NOMO-1 treated with DMSO at 0.1 percent for 48 hours (cell line): ENCODE results near the gene RNF220.
"Not testable (repeated sequence)": the region's sequence is repeated elsewhere in the genome, so short reads cannot be mapped to it uniquely, and the experiment has no call there.

Source experiments
- DNase-seq: peaks from one replicate; lab custom pipeline; 2025; ENCODE audit not compliant: unreplicated experiment; lab: John Stamatoyannopoulos, UW

RNF220 gene

DNA sequence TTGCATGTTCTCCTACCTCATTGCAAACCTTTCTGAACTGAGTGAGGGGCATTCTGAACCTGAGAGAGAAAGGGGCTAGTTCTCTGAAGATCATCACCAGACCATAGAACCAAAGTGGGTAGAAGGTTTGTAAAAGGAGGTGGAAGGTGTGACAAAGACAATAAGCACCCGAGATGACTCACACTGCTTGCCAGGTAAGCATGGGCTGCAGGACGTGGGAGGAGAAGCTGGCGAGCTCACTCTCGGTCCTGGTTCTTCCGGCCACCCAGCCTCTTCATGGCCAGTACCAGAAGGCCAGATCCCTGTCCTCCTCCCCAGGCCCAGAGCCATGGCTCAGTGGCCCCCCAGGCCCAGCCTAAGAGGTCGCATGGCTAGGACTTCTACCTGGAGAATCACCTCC is 140.9 kb downstream of the RNF220 start:
- DNase-seq: no peak

DNA sequence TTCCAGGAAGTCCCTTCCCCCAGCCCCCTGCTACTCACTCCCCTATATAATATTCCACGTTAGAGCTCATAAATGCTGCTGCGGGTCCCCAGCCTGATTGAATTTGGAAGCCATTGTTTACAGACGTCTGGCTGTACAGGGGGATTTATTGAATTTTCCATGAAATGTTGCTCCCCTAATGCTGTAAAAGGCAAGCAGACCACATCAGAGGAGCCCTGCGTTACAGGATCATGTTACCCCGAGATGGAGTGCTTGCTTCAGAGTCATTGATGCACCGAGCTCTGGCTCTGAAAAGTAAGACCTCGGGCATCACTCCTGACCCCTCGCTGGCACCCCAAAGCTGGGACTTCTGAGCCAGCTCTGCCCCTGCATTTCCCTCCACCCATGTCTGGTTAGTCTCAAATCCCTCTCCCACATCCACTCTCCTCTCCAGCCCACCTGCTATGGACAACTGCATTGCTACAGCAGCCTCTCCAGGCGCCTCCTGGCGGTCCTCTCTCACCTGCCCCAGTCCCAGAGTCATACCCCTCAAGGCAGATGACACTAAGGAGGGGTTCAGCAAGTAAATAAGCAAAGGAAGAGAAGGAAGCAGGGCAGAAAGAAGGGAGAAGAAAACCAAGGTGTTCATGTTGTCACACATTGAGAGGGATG is 141.5 kb downstream of the RNF220 start:
- DNase-seq: no peak

DNA sequence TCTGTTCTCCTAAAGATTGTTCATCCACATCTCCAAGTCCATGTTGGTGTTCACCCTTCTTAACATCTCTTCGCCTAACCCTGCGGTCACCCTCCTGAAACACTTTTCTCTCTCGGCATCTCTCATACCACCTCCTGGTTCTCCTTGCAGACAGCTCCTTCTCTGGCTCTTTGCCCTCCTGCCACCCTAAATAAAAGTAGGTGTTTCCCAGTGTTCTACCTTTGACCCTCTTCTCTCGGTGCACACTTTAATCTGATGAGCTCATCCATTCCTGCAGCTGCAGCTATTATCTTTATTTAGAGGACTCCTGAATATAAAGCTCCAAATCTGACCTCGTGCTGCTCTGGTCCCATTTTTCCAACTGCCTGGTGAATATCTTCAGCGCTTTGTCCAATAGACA is 142.3 kb downstream of the RNF220 start:
- DNase-seq: no peak

DNA sequence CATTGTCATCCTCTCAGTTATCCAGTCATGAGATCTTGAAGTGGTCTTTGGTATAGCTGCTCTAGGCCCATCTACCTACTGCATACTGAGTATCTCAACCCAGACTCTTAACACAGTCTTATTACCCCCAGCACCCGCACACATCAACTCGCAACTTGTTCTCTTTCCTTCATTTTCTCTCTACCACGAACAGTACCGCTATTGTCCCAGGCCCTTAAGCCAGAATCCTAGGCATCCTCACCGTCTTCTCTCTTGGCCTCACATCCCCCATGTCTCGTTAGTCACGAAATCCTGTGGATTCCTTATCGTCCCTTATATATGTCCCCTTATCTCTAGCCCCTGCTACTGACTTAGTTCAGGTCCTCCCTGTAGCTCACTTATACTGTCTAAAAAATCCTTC is 142.8 kb downstream of the RNF220 start:
- DNase-seq: no peak

DNA sequence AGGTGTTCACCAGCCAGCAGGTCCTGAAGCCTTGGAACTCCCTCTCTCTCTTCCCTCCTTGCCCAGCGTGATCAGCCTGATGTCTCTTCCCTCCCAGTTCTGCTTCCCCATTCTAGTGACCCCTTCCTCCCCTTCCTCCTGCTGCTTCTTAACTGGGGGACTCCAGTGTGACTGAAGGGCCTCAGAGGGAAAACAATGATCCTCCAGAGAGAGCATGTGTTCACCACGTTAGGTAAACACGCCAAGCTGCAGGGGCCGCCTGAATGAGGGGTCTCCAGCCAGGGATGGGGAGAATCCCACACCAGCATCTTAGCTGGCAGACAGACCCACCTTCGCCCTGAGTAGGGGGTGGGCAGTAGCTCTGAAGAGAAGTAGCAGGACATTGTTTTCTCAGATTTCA is 144.5 kb downstream of the RNF220 start:
- DNase-seq: no peak

DNA sequence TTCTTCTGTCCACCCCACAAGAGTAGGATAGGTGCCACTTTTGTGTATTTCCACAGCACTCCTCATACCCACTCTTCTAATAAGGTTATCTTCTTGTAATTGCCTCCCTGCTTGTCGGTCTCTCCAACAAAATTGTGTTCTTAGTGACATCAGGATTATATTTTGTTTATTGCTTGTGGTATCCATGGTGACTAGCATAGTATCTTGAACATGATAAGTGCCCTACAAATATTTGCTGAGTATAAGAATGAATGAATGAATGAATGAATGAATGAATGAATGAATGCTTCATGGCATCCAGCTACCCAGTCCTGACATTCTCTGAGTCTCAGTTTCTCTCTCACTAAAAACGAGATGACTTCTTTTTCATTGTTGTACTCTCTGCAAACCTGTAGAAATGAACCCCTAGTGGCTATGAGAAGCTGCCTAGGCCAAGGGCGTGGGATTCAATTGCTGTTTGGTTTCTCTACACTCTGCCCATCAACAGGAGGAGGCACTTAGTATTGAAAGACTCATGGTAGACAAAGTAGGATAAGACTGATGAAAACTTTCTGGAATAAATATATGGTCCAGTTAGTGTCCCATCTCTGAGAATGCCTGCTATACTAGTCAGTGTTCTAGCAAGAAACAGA is 148.2 kb downstream of the RNF220 start:
- no peak for DNase-seq

DNA sequence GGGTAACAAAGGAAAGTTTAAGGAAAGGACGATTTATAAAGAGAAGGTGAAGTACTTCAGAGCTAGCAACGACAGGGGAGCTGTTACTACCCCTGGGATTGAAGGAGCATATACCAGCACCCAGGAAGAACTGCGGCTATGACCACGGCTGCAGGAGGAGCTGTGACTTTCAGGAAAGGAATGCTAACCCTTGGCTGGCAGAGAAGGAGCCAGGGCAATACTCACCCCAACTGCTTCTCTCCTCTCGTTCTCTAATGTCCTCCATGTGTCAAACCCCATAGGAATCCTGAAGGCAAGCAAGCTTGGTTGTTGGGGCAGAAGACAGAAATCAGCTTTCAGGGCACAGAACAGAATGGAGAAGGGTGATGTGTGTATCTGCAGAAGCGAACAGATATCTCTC is 148.7 kb downstream of the RNF220 start:
- no peak for DNase-seq

DNA sequence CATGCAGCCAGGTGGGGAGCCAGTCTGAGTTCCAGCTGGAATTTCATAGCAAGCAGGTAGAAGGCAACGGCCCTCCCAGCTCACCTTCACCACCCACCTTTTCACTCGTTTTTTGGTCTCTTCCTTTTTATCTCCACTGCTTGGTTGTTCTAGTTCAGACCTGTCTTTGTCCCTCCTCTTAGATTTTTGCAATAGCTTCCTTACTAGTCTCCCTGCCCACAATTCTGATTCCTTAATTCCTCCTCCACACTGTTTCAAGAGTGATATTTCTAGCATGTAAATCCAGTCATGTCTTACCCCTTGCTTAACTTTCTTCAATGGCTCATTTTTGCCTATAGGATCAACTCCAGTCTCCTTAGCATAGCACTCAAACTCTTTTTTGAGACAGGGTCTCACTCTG is 149.7 kb downstream of the RNF220 start:
- no peak for DNase-seq

DNA sequence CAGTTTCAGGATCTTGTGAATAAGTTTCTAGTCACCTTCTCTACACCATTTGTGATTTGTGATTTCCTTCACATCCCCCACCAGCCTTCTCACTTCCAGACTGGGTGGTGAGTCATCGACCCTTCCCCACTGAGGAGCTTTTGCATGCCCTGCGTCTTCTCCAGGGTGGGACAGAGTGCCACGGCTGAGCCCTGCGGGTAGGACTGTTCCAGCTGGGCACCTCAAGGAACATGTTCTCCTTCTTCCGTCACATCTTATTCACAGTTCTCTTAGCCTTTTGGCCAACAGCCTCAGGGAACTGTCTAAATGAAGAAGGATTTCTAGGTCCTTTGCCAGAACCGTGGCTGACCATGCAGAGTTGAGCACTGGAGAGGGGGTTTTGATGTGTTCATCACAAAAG is 152.7 kb downstream of the RNF220 start:
- no peak for DNase-seq

DNA sequence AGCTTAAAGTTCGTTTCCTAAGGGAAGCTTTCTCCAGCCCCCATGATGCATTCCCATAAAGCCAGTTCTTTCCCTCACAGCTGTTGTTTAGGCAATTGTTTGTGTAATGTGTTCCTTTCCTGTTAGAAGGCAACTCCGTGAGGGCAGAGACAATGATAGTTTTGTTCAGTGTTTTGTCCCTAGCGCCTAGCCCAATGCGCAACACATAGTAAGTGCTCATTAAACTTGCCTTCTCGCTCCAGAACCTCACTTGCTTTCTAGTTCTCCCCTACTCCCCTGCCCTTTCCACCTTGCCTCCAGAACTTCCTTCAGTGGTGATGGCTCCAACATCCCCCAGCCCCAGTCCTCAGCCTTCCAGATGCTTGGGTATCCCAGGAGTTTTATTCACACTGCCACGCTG is 153.8 kb downstream of the RNF220 start:
- no peak for DNase-seq

DNA sequence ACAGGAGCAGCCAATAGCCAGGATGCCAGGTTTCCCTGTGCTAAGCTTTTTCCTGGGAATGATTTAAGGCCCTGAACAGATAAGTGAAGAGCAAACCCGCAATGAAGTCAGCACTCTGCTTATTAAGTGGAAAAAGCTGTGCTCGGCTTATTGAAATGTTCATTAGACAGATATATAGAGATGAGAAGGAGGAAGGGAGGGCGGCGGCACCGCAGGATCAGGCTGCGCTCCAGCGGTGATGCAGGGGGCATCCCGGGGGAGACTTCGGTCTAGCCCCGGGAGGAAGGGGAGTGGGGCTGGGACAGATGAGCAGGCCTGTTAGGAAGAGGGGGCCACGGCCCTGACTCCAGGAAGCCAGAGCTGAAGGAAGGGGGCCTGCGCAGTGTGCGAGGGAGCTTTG is 154.3 kb downstream of the RNF220 start:
- DNase-seq: no peak

DNA sequence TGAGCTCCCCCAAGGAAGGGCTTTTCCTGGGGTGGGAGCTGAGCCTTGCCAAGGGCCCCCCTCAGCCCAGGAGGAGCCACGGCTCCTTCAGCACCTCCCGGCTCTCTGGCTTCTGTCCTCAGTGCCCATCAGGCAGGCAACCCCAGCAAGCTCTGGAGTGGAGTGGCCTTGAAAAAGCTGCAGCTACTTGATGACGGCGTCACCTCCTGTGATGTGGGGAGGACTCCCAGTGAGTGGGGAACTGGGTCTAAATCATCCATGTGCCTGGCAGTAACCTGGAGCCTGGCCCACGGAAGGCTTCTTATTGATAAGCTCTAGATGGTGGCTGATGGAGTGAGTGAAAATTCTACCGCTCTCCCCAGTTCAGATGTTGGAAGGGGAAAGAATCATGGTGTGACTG is 154.9 kb downstream of the RNF220 start:
- no peak for DNase-seq

DNA sequence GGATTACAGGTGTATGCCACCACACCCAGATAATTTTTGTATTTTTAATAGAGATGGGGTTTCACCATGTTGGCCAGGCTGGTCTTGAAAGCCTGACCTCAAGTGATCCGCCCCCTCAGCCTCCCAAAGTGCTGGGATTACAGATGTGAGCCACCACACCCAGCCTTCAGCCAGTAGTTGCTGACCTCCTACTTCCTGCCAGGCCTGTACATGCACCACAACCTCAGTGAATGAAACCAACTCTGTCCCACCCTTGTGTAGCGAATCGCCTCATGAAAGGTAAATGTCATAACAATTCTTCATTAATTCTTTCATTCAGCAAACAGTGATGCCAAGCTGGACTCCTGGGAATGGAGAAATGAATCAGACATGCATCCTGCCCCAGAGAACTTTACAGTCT is 155.6 kb downstream of the RNF220 start:
- DNase-seq: not testable (repeated sequence)

DNA sequence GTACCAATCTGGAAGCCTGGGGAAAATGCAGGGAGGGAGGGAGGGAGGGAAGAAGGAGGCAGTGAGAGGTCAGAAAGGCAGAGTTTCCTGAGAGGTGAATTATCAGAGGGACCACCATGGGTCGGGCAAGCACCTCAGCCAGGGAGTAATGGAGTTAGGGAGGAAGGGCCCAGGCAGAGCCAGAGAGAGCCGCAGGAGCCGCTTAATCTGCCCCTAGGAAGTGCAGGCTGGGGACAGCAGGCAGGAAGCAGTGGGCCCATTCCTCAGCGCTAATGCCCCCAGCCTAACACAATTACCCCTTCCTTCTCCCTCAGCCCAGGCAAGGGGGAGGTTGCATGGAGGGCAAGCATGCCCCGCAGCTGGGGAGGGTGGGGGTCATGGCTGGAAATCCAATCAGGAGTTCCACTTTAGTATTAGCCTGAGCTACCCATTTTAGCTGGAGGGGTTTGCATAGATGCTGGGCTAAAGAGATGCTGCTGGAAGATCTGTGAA is 160.2 kb downstream of the RNF220 start:
- no peak for DNase-seq

DNA sequence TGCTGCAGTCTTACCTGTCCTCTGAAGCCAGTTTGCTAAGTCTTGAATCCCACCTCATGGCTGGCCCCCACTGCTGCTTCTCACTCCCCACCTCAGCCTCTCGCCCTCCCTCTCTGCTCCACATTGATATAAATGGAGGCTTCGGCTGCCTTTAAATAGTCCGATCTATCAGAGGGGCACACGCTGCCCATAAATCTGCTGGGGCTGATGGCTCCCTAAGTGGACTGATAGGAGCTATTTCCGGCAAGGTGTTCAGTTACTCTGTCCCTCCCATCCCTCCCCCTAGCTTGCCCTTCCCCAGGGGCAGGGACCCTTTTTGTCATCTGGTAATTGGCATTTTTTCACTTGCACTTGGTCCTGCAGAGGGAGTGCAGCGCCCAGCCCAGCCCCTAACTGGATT is 160.8 kb downstream of the RNF220 start:
- no peak for DNase-seq

DNA sequence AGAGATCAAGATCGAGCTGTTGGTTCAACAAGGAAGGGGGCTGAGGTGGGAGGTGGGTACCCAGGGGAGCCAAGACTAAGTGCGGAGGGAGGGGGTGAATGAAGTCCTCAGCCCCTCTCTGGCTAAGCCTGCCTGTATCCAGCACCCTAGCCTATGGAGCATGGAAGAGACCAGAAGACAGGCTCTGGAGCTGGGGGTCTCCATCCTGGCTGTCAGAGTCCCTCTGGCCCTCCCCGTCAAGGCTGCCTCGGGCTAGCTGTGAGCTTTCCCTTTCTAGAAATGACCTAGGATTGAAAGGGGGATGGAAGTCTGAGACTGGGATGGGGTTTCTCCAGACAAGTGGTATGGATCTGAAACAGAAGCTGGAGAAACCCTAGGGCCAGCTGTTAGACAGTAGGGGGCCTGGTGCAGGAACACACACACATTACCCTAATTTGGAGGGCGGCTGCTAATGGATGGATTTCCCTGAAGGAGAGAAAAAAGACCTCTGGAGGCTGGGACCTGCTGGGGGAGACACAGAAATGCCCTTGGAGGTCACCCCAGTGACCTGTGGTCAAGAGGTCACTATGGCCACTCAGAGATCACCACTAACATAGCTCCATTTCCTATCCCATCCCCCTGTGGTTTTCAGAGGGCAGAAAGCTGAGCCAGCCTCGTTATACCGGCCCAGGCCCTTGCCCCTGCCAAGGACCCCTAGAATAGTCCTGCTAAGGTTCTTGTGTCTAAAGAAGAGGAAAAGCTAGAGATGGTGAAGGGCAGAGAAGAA is 161.4 kb downstream of the RNF220 start:
- DNase-seq: no peak

DNA sequence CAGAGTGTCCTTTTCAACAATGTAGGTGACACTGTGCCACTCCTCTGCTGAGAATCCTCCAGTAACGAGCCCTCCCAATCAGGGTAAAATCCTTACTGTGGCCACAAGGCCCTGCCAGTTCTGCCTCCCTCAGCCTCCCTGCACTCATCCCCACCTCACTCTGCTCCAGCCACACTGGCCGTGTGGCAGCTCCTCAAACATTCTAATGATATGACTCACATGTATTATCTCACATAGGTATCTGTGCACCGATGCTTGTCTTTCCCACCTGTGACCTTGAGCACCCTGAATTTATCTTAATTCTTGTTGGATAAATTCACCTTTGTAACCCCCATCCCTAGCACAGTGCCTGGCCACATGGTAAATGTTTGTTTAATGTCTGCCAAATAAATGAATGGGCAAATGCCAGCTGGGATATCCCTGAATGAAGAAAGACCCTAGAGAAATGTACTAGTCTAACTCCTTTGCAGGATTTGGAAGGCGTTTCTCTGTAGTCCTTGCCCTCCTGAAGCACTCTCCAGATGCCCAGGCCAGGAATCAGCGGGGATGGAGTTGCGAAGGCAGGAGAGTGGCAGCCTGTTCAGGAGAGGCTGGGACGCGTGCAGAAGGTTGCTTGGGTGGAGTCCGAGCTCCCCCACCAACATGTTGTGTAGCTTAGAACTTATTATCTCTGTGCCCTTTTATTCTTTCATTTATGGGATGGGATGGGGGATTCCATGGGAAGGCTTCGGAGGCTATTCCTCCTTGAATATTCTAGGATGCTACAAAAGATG is 163.3 kb downstream of the RNF220 start:
- DNase-seq: no peak

DNA sequence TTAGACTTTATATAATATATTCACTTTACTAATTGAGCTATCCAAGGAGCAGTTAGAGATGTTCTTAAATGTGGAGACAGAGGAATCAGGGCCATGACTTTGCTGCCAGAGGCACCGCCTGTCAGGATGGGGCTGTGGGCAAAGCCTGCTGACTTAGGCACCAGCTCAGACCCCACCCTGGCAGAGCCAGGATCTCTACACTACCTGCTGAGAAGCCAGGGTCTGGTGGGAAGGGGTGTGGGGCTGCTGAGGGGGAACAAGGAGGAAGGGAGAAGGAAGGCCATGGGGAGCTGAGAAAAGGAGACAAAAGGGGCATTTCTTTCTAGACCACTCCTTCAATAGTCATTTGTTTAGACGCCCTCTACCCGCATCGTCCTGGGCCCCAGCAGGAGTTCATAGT is 164.4 kb downstream of the RNF220 start:
- DNase-seq: no peak

DNA sequence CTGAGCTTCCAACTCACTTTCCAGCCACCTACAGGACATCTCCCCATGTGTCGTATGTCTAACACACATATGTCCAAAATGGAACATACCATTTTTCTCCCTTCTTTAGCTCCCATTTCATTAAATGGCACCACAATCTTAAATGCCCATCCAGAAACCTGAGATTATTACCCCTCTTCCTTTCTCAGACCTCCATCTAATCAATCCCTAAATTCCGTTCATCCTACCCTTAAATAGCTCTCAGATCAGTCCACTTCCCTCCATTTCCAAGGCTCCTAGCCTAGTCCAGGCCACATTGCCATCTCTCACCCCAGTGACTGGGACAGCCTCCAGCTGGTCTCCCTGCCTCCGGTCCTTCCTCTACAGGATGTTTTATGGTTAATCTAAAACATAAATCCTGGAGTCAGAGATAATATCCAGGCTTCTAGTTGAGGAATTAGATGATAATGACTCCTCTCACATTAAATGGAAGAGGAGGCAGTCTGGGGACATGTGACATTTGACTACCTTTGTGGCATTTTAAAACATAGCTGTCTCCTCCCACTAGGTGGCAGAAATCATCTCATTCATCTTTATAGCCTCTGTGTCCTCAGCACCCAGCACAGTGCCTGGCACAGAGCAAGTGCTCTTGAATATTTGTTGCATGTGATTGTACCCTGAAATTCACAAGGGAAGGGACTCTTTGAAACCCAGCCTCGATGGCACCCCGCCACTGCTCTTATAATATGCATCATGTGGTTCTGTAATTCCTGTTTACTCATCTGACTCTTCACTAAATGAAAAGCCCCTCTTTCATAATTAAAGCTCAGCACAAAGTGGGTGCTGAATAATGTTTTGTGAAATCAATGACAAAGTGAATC is 166.9 kb downstream of the RNF220 start:
- DNase-seq: no peak

DNA sequence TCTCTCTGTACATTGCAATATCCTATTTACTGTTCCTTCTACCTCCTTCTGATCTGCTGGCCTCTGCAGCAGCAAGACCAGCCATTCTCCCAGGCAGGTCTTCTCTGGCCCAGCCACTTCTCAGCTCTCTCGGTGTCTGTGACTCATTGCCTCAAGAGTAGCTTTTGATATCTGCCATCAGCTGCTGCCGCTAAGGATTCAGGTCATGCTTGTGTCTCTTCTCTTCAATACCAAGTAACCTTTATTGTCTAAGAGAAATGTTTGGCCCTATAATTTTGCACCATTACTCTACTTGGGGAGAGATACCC is 167.5 kb downstream of the RNF220 start:
- no peak for DNase-seq

DNA sequence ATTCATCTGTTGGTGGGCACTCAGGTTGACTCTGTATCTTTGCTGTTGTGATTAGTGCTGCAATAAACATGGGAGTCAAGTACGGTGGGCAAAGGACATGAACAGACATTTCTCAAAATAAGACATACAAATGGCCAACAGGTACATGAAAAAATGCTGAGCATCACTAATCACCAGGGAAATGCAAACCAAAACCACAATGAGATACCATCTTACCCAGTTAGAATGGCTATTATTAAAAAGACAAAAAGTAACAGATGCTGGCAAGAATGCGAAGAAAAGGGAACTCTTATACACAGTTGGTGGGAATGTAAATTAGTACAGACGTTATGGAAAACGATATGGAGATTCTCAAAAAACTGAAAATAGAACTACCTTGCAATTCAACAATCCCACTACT is 170.3 kb downstream of the RNF220 start:
- no peak for DNase-seq
